Glutamatergic neuron (in vitro differentiated cells): ENCODE data around the gene NR2F1-AS1. TPM values are rescaled to one million over a fixed set of nuclear protein-coding genes. Genes with fewer than 3 reads are reported as not detected.

Source experiments
- DNase-seq: peaks from one replicate; pipeline ENCODE4 v3.0.0; 2022
- H3K27ac Mint-ChIP-seq: one replicate; pipeline ENCODE4 v1.8.0; 2020; ENCODE audit warnings: mild to moderate bottlenecking, mixed read lengths, inconsistent platforms; ENCODE audit not compliant: unreplicated experiment
- H3K27me3 Mint-ChIP-seq: one replicate; pipeline ENCODE4 v1.8.0; 2020; ENCODE audit warnings: mild to moderate bottlenecking, moderate library complexity, mixed read lengths, inconsistent platforms; ENCODE audit not compliant: unreplicated experiment
- H3K36me3 Mint-ChIP-seq: one replicate; pipeline ENCODE4 v1.8.0; 2020; ENCODE audit warnings: mild to moderate bottlenecking, mixed read lengths, inconsistent platforms; ENCODE audit not compliant: unreplicated experiment
- H3K4me1 Mint-ChIP-seq: one replicate; pipeline ENCODE4 v1.8.0; 2020; ENCODE audit warnings: mild to moderate bottlenecking, low read depth, mixed read lengths, inconsistent platforms; ENCODE audit not compliant: unreplicated experiment
- H3K4me3 Mint-ChIP-seq: one replicate; pipeline ENCODE4 v1.8.0; 2020; ENCODE audit warnings: mild to moderate bottlenecking, mixed read lengths, inconsistent platforms; ENCODE audit not compliant: unreplicated experiment
- H3K9me3 Mint-ChIP-seq: one replicate; pipeline ENCODE4 v1.8.0; 2020; ENCODE audit warnings: mild to moderate bottlenecking, moderate library complexity, mixed read lengths, inconsistent platforms; ENCODE audit not compliant: unreplicated experiment
- total RNA-seq: library from RNA; stranded (reverse); fragmentation: NEBNext Ultra II Directional; extraction: Animal tissue kit (Norgen Biotek cat#: 25700); gene quantifications from one replicate; pipeline ENCODE4 v1.2.1, GENCODE V29; 2021; ENCODE audit not compliant: unreplicated experiment
- TF ChIP-seq, protein P1 (sequence below): fragments of 200-600 bp; sonication (generic); IDR thresholded peaks from one replicate; pipeline ENCODE4 v1.5.0; 2021; ENCODE audit not compliant: partially characterized antibody, unreplicated experiment

NR2F1-AS1 gene
- total RNA-seq, 1 donor from 2014 or later = 0.39 TPM

DNA sequence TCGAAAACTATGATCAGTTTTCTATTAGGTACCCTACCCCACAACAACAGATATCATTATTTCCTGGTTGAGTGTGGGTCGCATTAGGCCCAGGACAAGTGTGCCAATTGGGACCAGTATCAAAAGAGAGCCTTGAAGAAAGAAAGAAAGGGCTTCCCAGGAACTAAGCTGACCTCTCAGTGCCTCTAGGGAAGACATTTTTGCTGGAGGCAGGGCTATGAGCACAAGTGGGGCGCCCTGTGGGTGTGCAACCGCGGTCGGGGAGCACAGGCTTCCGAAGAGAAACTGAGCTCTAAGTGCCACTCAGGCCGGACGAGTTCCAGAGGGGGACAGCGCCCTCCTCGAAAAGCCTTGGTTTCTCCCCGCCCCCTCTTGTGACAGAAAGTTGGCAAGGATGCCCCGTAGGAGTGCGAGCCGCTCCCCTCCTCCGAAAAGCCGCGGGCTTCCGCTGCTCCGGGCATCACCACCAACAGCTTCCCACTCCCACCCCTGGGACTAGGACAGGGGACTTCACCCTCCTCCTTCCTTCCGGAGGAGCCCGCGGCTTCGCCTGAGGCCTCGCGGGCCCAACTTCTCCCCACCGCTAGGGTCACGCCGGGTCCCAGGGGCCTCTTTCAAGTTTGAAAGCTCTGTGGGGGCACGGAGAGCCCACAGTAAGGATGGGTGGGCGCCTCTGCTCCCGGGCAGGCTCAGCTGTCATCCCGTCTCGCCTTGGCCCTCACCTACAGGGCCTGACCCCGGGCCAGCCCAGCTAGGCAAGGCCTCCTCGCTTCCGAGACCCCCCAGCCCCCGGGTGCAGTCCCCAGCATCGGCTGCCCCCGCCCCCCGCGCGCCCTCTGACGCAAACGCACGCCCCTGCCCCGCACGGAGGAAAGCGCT is 2.0 kb downstream of the NR2F1-AS1 start:
- DNase-seq = peak; percentile 26
- peaks cover 2% of the 10 kb centered on the region for H3K4me1 Mint-ChIP-seq
- no peaks in the 10 kb centered on the region for H3K36me3 Mint-ChIP-seq
- no peak overlapping the region for H3K4me3 Mint-ChIP-seq
- H3K9me3 Mint-ChIP-seq = peaks cover 17% of the 10 kb centered on the region
- TF ChIP-seq, protein P1, sequence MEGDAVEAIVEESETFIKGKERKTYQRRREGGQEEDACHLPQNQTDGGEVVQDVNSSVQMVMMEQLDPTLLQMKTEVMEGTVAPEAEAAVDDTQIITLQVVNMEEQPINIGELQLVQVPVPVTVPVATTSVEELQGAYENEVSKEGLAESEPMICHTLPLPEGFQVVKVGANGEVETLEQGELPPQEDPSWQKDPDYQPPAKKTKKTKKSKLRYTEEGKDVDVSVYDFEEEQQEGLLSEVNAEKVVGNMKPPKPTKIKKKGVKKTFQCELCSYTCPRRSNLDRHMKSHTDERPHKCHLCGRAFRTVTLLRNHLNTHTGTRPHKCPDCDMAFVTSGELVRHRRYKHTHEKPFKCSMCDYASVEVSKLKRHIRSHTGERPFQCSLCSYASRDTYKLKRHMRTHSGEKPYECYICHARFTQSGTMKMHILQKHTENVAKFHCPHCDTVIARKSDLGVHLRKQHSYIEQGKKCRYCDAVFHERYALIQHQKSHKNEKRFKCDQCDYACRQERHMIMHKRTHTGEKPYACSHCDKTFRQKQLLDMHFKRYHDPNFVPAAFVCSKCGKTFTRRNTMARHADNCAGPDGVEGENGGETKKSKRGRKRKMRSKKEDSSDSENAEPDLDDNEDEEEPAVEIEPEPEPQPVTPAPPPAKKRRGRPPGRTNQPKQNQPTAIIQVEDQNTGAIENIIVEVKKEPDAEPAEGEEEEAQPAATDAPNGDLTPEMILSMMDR = no peak
- peaks cover 35% of the 10 kb centered on the region for H3K27me3 Mint-ChIP-seq
- no peak overlapping the region for H3K27ac Mint-ChIP-seq

DNA sequence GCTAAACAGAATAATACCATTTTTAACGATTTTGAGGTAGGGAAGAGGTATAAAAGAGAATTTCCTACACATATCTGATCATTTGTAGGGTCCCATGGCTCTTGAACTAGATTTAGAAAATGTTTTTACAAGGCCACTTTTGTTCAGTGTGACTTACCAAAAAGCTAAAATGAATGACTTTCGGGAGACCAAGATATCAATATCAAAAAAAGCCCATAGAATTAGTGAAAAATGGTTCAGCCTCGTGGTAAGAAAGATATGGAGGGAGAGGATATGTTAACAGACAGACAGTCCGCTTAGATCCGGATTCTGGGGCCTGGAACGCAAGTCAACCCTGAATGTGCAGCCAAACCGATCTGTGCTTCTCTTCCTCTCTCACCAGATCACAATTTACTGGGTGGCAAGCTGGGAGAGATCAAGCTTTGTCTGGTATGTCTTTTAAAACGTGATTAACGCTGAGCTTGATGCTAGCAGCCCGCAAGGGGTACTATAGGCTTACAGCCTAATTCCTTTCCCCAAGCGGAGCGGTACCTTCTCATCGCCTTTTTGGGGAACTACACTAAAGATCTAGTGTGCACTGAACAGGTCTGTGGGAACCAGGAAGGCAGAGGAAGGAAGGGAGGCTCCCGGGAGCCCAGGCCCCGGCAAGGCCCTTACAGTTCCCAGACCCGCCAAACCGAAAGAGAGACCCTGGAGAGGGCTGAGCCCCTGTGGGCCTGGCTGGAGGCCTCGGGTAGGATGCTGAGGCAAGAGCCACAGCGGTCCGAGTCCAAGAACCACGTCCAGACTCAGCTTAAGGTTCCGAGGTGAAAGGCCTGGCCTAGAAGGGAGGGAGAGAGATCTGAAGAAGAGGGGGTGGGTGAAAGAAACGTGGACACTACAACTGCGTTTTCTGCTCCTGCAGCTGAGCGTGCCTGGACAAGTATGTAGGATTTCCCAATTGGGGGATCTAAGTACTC is 2.9 kb downstream of the NR2F1-AS1 start:
- Mint-ChIP-seq H3K27me3 (peaks cover 42% of the 10 kb centered on the region), H3K4me1 (peaks cover 9% of the 10 kb centered on the region), H3K36me3 (no peaks in the 10 kb centered on the region), H3K9me3 (peaks cover 20% of the 10 kb centered on the region), H3K4me3 (peak overlapping the region; percentile 63), H3K27ac (no peak overlapping the region)
- TF ChIP-seq, protein P1 = no peak
- DNase-seq = peak; percentile 15

DNA sequence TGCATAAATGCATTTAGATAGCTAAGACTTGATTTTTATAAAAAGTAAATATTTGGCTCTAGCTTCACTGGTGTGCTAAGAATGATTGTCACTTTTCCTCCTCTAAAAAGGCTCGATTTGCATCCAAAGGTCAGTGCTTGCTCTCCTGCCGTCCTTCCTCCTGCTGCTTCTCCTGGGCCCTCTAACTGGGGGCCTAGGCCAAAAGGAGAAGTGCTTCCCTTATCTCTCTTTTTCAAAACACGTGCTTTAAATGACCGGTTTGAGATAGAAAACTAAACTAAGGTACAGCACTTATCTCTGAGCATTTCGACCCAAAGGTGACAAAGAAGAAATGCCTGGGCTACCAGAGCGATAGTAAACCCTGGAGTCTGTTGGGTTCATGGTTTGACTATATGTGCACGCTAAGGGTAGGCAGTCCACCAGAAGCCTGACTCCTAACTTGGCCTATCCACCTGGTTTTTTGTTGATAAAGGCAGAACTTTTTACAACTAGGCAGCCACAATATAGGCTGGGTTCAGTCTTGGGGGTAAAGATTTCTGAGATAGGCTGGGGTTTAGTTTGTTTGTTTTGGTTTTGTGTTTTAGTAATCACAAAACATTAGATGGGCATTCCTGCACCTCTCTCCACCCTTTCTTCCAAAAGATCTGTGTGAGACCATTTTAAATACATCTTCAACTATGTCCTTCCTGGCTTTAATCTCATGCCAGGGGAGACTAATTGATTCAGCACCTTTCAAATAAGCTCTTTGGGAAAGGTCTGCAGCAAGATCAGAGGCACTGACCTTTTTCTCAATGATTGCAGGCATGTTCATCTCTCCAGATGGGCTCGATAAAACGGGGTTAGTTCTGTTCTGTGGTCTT is 3.8 kb downstream of the NR2F1-AS1 start:
- Mint-ChIP-seq H3K4me3 (no peak overlapping the region), H3K9me3 (peaks cover 20% of the 10 kb centered on the region), H3K27me3 (peaks cover 45% of the 10 kb centered on the region), H3K36me3 (no peaks in the 10 kb centered on the region), H3K4me1 (peaks cover 9% of the 10 kb centered on the region), H3K27ac (no peak overlapping the region)
- TF ChIP-seq, protein P1 = no peak
- no peak for DNase-seq

DNA sequence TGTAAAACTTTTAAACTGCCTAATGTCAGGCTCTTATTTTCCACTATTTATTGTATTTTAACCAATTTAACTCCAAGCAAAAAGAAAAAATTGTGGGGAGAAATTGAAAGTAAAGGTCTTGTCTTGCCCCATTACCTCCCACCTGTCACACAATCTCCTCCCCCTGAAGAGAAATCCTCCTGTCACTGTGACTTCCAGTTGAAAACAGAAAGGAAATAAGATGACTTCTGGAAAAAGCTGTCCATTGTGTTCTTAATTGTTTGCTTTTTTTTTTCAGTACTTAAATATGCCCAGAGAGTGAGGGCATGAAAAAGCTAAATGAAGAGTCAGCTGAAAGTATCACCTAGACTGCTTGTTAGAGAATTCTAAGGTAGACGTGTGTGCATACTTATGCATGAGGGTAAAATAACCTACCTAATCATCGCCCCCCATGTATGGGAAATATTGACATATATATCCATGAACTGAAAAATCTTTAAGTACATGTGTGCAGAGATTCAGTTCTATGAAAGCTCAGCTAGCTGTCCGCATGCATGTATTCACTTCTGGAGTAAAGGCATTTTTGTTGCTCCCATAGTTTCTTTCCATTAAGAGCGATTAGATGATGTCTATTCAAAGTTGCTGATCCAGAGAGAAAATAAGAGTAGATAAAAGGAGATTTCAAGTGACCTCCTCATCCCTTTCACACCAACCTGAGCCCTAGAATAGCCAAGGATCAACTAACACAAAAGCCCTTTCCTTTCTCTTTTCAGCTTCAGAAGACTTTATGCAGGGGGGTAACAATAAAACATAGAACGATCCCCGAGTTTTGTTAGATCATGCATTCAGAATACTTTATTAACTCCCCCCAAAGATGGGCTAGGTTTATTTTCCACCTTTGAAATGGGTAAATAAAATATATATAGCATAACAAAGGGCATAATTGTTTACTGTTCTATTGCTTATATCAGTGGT is 5.3 kb downstream of the NR2F1-AS1 start:
- TF ChIP-seq, protein P1 = no peak
- Mint-ChIP-seq H3K27ac (no peak overlapping the region), H3K4me3 (no peak overlapping the region), H3K36me3 (no peaks in the 10 kb centered on the region), H3K9me3 (peaks cover 22% of the 10 kb centered on the region), H3K4me1 (peaks cover 7% of the 10 kb centered on the region), H3K27me3 (peaks cover 51% of the 10 kb centered on the region)
- no peak for DNase-seq
